MCF 10A (cell line): ENCODE data around the gene PEMT. TPM values are rescaled to one million over a fixed set of nuclear protein-coding genes. Genes with fewer than 3 reads are reported as not detected.

Source experiments
- BruUV-seq: library from RNA; stranded (reverse); fragments of 400-500 nt; replicated peaks from 2 replicates; lab custom pipeline; 2021; lab: Mats Ljungman, UMichigan
- CTCF ChIA-PET: fragments of 300-600 bp; sonication (Branson Sonifier 250); formaldehyde crosslinking; extraction: SDS; loops from one replicate; lab custom pipeline; 2021; ENCODE audit warnings: antibody characterized with exemption, inconsistent platforms; lab: Yijun Ruan, JAX
- POLR2A ChIA-PET: fragments of 300-600, 350-650 bp; sonication (Branson Sonifier 250); formaldehyde crosslinking; extraction: SDS; loops from one replicate; lab custom pipeline; 2020; ENCODE audit warnings: antibody characterized with exemption, inconsistent platforms; lab: Yijun Ruan, JAX
- DNase-seq: peaks from one replicate; pipeline ENCODE4 v3.0.0-alpha.2; 2018; ENCODE audit not compliant: unreplicated experiment
- H3K27ac Mint-ChIP-seq: one replicate; pipeline ENCODE4 v1.8.0; 2022; ENCODE audit warnings: mild to moderate bottlenecking, low read depth, mixed read lengths; ENCODE audit not compliant: unreplicated experiment
- H3K27me3 Mint-ChIP-seq: one replicate; pipeline ENCODE4 v1.8.0; 2022; ENCODE audit warnings: mixed read lengths; ENCODE audit not compliant: insufficient read depth, unreplicated experiment
- H3K36me3 Mint-ChIP-seq: one replicate; pipeline ENCODE4 v1.8.0; 2022; ENCODE audit warnings: mild to moderate bottlenecking, moderate library complexity, mixed read lengths; ENCODE audit not compliant: insufficient read depth, unreplicated experiment
- H3K4me1 Mint-ChIP-seq: one replicate; pipeline ENCODE4 v1.8.0; 2022; ENCODE audit warnings: mixed read lengths; ENCODE audit not compliant: insufficient read depth, unreplicated experiment
- H3K4me3 Mint-ChIP-seq: one replicate; pipeline ENCODE4 v1.8.0; 2022; ENCODE audit warnings: mild to moderate bottlenecking, moderate library complexity, mixed read lengths; ENCODE audit not compliant: unreplicated experiment
- H3K9me3 Mint-ChIP-seq: one replicate; pipeline ENCODE4 v1.8.0; 2022; ENCODE audit warnings: mixed read lengths; ENCODE audit not compliant: unreplicated experiment
- intact Hi-C: fragments of 100-400 bp; cut with micrococcal nuclease; formaldehyde crosslinking; loops from 2 replicates; pipeline ENCODE4 v1.14.1; 2022
- total RNA-seq: library from RNA; stranded (reverse); gene quantifications from 2 replicates; pipeline ENCODE4 v1.2.3, GENCODE V29; 2022
- TF ChIP-seq, protein P1 (sequence below): fragments of 200-600 bp; IDR thresholded peaks from one replicate; pipeline ENCODE4 v1.8.0; 2022; ENCODE audit warnings: antibody characterized with exemption, mild to moderate bottlenecking; ENCODE audit not compliant: unreplicated experiment

The PEMT gene
- total RNA-seq, 1 experiment from 2014 or later, result 49.8 TPM

DNA sequence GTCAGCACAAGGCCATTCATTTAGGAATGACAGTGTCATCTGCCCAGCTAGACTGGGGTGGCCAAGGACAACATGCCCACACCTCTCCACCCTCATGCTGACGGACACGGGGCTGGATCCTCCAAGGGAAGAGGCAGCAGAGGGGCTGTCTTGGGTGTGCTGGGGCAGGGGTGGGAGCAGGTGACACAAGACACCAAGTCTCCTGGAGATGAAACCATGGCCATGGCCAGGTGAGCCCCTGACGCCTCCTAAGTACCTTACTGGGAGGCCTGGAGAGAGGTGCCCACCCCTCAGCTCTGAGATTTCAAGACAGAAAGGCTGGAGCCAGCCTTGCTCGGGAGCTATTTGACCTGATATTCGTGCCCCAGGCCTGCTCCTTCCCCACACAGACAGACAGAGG lies 86.4 kb downstream of the PEMT start:
- POLR2A ChIA-PET, result no interaction called here
- Mint-ChIP-seq H3K27ac (no peak overlapping the region), H3K4me1 (no peaks in the 10 kb centered on the region), H3K9me3 (no peaks in the 10 kb centered on the region), H3K27me3 (peaks cover 13% of the 10 kb centered on the region), H3K36me3 (no peaks in the 10 kb centered on the region), H3K4me3 (no peak overlapping the region)
- DNase-seq, result no peak
- CTCF ChIA-PET, result interaction anchor here (1.2 kb wide), 1 partner anchor 8 kb away, joined by 8 read pairs; no protein-coding TSS in a partner anchor
- TF ChIP-seq, protein P1, sequence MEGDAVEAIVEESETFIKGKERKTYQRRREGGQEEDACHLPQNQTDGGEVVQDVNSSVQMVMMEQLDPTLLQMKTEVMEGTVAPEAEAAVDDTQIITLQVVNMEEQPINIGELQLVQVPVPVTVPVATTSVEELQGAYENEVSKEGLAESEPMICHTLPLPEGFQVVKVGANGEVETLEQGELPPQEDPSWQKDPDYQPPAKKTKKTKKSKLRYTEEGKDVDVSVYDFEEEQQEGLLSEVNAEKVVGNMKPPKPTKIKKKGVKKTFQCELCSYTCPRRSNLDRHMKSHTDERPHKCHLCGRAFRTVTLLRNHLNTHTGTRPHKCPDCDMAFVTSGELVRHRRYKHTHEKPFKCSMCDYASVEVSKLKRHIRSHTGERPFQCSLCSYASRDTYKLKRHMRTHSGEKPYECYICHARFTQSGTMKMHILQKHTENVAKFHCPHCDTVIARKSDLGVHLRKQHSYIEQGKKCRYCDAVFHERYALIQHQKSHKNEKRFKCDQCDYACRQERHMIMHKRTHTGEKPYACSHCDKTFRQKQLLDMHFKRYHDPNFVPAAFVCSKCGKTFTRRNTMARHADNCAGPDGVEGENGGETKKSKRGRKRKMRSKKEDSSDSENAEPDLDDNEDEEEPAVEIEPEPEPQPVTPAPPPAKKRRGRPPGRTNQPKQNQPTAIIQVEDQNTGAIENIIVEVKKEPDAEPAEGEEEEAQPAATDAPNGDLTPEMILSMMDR, result no peak
- intact Hi-C loops, result no loop called here
- no TSS peak for BruUV-seq

DNA sequence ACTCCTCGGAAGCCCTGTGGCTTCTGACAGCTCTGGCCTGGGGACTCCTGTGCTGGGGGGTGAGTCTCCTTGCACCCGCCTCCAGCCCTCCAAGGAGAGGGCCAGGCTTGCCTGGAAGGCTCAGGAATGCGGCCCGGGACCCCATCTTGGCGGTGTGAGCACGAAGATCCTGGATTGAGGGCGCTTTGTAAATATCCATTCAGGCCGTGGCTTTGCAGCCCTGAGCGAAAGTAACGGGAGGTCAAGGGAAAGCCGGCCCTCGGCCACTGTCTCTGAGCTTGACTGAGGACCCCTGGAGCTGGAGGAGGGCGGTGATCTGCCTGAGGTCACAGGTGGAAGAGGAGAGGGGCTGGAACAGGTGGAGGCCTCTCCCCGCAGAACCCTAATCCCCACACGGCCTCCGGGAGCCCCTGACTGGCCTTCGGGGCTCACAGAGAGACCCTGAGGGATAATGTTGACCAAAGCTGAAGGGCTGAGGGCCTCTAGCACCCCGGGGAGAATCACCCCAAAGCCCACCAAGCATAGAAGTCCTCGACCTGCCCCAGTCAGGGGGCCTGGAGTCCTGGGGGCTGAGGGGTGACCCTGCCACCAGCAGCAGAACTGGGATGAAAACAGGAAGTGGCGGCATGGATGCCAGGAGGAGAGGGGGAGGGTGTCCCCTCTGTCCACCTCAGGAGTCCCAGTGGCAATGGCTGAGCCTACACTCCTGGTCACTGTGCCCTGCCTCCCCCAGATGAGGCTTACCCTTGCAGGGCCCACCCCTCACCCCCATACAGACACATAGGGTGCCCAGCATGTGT lies 87.0 kb downstream of the PEMT start:
- no TSS peak for BruUV-seq
- no peaks in the 10 kb centered on the region for H3K9me3 Mint-ChIP-seq
- POLR2A ChIA-PET, result interaction anchor here (0.6 to 0.7 kb wide), 2 partner anchors 135 to 171 kb away, joined by 3 read pairs; no protein-coding TSS in a partner anchor
- H3K4me1 Mint-ChIP-seq, result no peaks in the 10 kb centered on the region
- H3K4me3 Mint-ChIP-seq, result no peak overlapping the region
- TF ChIP-seq, protein P1, result no peak
- H3K27ac Mint-ChIP-seq, result no peak overlapping the region
- peaks cover 13% of the 10 kb centered on the region for H3K27me3 Mint-ChIP-seq
- CTCF ChIA-PET, result interaction anchor here (1.2 kb wide), 1 partner anchor 7 kb away, joined by 8 read pairs; no protein-coding TSS in a partner anchor
- intact Hi-C loops, result no loop called here
- no peak for DNase-seq
- no peaks in the 10 kb centered on the region for H3K36me3 Mint-ChIP-seq

DNA sequence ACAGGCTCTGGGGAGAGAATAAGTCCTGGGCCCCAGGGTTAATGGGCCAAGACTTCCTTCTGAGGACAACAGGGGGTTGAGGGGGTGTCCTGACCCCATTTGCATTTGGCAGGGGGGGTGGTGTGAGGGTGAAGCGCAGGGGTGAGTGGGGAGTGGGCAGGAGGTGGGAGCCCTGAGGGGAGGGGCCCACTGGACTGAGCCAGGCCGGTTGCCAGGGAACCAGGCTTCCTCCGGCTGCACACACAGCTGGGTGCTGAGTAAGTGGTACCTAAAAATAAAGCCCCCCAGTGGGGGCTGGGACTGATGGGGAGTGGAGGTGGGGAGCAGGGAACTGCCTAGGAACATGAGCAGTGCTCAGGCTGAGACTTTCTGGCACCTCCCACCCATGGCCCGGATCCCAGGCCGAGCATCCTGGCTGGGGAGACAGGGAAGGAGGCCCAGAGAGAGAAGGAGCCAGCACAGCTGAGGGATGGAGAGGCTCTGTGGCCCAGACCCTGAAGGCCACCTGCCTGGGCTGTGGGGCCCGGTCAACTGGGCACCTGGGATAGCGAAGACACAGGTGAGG lies 87.9 kb downstream of the PEMT start:
- no peaks in the 10 kb centered on the region for H3K36me3 Mint-ChIP-seq
- no peaks in the 10 kb centered on the region for H3K9me3 Mint-ChIP-seq
- H3K27me3 Mint-ChIP-seq, result peaks cover 13% of the 10 kb centered on the region
- peak overlapping the region; percentile 7 for H3K27ac Mint-ChIP-seq
- no TSS peak for BruUV-seq
- no peaks in the 10 kb centered on the region for H3K4me1 Mint-ChIP-seq
- ChIA-PET POLR2A (interaction anchor here (0.6 kb wide), 1 partner anchor 172 kb away, joined by 3 read pairs; no protein-coding TSS in a partner anchor), CTCF (no interaction called here)
- intact Hi-C loops, result no loop called here
- TF ChIP-seq, protein P1, result no peak
- no peak for DNase-seq
- no peak overlapping the region for H3K4me3 Mint-ChIP-seq
